ENCODE results near the gene BRI3BP.

BRI3BP gene

DNA sequence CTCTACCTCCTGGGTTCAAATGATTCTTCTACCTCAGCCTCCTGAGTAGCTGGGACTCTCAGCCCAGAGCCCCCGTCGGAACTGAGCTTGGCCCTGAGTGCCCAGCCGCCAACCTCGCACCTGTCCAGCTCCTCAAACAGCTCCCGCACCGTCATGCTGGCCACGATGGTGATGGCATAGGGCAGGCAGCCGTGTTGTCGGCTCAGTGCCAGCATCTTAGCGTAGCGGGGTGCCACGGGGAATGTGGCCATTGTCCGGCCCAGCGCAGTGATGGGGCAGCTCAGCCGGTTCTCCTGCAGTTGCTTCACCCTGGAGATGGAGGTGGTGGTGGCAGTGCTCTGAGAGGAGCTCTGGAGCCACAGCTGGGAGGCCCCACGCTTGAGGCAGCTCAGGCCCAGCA, 36.9 kb upstream of the BRI3BP start:
- Histone ChIP-seq H3K27me3 (ENCODE audit: control insufficient read depth, insufficient read depth, low read length) (no peaks in the 10 kb centered on the region), H3K36me3 (ENCODE audit: control insufficient read depth, insufficient read depth, low read length) (peaks cover 85% of the 10 kb centered on the region), H3K4me1 (ENCODE audit: control insufficient read depth, insufficient read depth, low read length) (no peaks in the 10 kb centered on the region), H3K4me3 (ENCODE audit: low read depth, low read length) (no peak overlapping the region), H3K9ac (ENCODE audit: low read depth, low read length) (no peak overlapping the region), H3K9me3 (ENCODE audit: control insufficient read depth, insufficient read depth, low read length) (no peaks in the 10 kb centered on the region), H3K27ac (ENCODE audit: low read depth, low read length) (no peak overlapping the region)

DNA sequence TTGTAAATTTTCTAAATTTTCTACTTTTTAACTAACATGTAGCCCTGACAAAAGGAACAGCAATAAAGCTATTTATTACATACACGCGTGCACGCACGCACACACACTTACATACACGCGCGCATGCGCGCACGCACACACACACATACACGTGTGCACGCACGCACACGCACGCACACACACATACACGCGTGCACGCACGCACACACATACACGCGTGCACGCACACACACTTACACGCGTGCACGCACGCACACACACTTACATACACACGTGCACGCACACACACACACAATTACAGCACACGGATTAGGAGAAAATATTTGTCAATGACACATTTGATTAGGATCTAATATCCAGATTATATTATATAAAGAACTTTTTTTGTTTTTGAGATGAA, 32.4 kb upstream of the BRI3BP start:
- Histone ChIP-seq H3K4me1 (ENCODE audit: control insufficient read depth, insufficient read depth, low read length) (no peaks in the 10 kb centered on the region), H3K9ac (ENCODE audit: low read depth, low read length) (no peak overlapping the region), H3K27ac (ENCODE audit: low read depth, low read length) (no peak overlapping the region), H3K36me3 (ENCODE audit: control insufficient read depth, insufficient read depth, low read length) (peaks cover 83% of the 10 kb centered on the region), H3K27me3 (ENCODE audit: control insufficient read depth, insufficient read depth, low read length) (no peaks in the 10 kb centered on the region), H3K4me3 (ENCODE audit: low read depth, low read length) (no peak overlapping the region), H3K9me3 (ENCODE audit: control insufficient read depth, insufficient read depth, low read length) (no peaks in the 10 kb centered on the region)

DNA sequence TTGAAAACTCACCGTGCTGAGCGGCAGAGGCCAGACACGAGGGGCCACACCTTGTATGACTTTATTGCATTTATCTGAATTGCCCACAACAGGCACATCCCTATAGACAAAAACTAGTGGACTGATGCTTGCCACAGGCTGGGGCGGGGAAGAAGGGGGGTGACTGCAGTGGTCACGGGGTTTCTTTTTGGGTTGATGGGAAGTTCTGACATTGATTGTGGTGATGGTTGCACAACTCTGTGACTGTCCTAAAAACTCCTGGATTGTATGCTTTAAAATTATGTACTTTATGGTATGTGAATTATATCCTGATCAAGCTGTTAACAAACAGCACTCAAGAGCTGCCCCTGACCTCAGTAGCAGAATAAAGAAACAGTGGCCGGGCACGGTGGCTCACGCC, 30.2 kb upstream of the BRI3BP start:
- H3K9ac ChIP-seq (ENCODE audit: low read depth, low read length) = no peak overlapping the region
- H3K27ac ChIP-seq (ENCODE audit: low read depth, low read length) = no peak overlapping the region
- no peaks in the 10 kb centered on the region for H3K9me3 ChIP-seq (ENCODE audit: control insufficient read depth, insufficient read depth, low read length)
- no peaks in the 10 kb centered on the region for H3K27me3 ChIP-seq (ENCODE audit: control insufficient read depth, insufficient read depth, low read length)
- H3K4me3 ChIP-seq (ENCODE audit: low read depth, low read length) = no peak overlapping the region
- H3K4me1 ChIP-seq (ENCODE audit: control insufficient read depth, insufficient read depth, low read length) = no peaks in the 10 kb centered on the region
- peaks cover 83% of the 10 kb centered on the region for H3K36me3 ChIP-seq (ENCODE audit: control insufficient read depth, insufficient read depth, low read length)

DNA sequence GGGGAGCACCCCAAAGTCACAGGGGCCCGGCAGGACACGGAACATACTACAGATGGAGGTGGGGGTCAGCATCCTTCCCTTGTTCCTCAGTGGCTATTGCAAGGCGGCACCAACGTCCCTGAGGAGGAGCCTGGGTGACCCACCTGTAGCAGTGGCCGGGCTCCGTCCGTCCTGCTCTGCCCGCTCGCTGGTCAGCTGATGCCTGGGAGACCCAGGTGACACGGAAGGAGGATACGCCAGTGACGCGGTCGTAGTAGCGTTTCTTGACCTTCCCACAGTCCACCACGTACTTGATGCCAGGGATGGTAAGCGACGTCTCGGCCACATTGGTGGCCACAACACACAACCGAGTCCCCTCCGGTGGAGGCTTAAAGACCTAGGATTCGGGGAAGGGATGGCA, 29.2 kb upstream of the BRI3BP start:
- Histone ChIP-seq H3K9me3 (ENCODE audit: control insufficient read depth, insufficient read depth, low read length) (no peaks in the 10 kb centered on the region), H3K4me3 (ENCODE audit: low read depth, low read length) (no peak overlapping the region), H3K36me3 (ENCODE audit: control insufficient read depth, insufficient read depth, low read length) (peaks cover 90% of the 10 kb centered on the region), H3K27ac (ENCODE audit: low read depth, low read length) (no peak overlapping the region), H3K27me3 (ENCODE audit: control insufficient read depth, insufficient read depth, low read length) (no peaks in the 10 kb centered on the region), H3K4me1 (ENCODE audit: control insufficient read depth, insufficient read depth, low read length) (no peaks in the 10 kb centered on the region), H3K9ac (ENCODE audit: low read depth, low read length) (no peak overlapping the region)

DNA sequence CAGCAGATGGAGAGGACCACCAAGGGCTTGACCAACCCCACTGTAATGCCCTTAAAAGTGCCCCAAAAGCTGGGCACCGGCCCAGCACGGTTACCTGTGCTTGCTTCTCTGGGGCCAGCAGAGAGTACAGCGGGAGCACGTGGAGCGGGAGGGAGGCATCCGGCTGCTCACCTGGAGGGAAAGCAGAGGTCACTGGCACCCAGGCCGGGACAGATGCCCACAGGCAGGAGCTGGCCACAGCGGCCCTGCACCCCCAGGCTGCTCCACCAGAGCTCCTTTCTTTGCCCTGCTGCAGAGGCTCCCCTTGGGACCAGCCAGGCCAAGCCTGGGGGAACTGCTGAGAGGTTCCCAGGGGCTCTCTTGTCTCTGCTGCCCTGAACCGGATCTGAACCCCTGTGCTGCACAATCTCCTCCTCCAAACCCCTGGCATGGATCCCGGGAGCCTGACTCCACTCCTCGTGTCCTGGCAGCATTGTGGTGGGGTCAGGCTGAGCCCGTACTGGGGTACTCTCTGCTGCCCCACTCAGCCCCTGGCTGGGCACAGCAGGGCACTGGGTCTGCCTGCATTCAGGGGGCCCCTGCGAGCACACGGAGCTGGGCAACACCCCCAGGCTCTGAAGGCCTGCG, 28.5 kb upstream of the BRI3BP start:
- no peaks in the 10 kb centered on the region for H3K9me3 ChIP-seq (ENCODE audit: control insufficient read depth, insufficient read depth, low read length)
- no peaks in the 10 kb centered on the region for H3K4me1 ChIP-seq (ENCODE audit: control insufficient read depth, insufficient read depth, low read length)
- no peaks in the 10 kb centered on the region for H3K27me3 ChIP-seq (ENCODE audit: control insufficient read depth, insufficient read depth, low read length)
- H3K9ac ChIP-seq (ENCODE audit: low read depth, low read length) = no peak overlapping the region
- H3K4me3 ChIP-seq (ENCODE audit: low read depth, low read length) = no peak overlapping the region
- peaks cover 89% of the 10 kb centered on the region for H3K36me3 ChIP-seq (ENCODE audit: control insufficient read depth, insufficient read depth, low read length)
- no peak overlapping the region for H3K27ac ChIP-seq (ENCODE audit: low read depth, low read length)

DNA sequence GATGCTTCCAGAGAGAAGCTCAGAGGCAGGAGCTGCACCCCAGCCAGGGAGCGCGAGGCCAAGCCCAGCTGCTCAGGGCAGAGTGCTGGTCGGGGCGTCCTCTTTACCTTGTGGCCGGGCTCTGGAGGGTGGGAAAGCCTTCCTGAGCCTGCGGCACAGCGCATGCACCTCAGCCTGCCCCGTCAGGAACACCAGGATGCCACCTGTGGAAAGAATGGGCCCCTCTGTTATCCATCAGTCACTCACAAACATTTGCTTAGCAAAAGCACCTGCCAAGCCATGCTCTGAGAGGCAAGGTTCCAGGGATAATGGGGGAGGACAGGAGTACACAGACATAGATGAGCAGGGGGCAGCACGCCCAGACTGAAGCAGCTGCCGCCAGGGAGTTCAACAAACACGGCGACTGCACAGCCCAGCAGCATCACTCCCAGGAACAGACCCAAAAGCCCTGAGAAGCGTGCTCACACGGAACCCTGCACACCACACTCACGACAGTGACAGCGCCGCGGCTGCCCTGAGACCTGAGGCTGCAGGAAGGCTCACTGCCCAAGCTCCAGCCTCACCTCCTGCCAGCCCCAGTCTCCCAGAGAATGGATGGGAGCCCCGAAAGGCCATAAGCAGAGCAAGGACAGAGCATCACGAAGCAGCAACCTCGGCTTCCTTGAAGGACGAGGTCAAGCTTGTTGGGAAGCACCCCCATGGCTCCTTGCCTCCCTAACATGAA, 26.3 kb upstream of the BRI3BP start:
- Histone ChIP-seq H3K27me3 (ENCODE audit: control insufficient read depth, insufficient read depth, low read length) (no peaks in the 10 kb centered on the region), H3K27ac (ENCODE audit: low read depth, low read length) (no peak overlapping the region), H3K4me1 (ENCODE audit: control insufficient read depth, insufficient read depth, low read length) (no peaks in the 10 kb centered on the region), H3K36me3 (ENCODE audit: control insufficient read depth, insufficient read depth, low read length) (peaks cover 92% of the 10 kb centered on the region), H3K9me3 (ENCODE audit: control insufficient read depth, insufficient read depth, low read length) (no peaks in the 10 kb centered on the region), H3K9ac (ENCODE audit: low read depth, low read length) (no peak overlapping the region), H3K4me3 (ENCODE audit: low read depth, low read length) (no peak overlapping the region)

DNA sequence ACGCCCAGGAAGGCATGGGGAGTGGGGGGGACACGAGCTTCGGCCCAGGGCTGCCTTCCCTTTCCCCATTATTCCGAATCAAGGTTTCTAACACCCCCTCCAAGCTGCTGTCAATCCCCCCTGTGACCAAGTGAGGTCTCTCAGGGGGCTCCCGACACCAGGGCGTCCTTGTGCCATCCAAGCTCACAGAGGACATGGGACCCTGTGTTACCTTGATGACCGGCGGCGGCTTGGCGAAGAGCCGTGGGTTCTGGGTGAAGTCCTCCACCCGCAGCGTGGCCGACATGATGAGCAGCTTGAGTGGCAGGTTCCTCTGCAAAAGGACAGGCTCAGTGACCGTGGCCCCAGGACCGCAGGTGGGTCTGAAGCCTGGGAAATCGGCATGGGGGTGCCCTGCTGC, 24.8 kb upstream of the BRI3BP start:
- Histone ChIP-seq H3K27me3 (ENCODE audit: control insufficient read depth, insufficient read depth, low read length) (no peaks in the 10 kb centered on the region), H3K4me3 (ENCODE audit: low read depth, low read length) (no peak overlapping the region), H3K27ac (ENCODE audit: low read depth, low read length) (no peak overlapping the region), H3K9me3 (ENCODE audit: control insufficient read depth, insufficient read depth, low read length) (no peaks in the 10 kb centered on the region), H3K9ac (ENCODE audit: low read depth, low read length) (no peak overlapping the region), H3K4me1 (ENCODE audit: control insufficient read depth, insufficient read depth, low read length) (no peaks in the 10 kb centered on the region), H3K36me3 (ENCODE audit: control insufficient read depth, insufficient read depth, low read length) (peaks cover 92% of the 10 kb centered on the region)

DNA sequence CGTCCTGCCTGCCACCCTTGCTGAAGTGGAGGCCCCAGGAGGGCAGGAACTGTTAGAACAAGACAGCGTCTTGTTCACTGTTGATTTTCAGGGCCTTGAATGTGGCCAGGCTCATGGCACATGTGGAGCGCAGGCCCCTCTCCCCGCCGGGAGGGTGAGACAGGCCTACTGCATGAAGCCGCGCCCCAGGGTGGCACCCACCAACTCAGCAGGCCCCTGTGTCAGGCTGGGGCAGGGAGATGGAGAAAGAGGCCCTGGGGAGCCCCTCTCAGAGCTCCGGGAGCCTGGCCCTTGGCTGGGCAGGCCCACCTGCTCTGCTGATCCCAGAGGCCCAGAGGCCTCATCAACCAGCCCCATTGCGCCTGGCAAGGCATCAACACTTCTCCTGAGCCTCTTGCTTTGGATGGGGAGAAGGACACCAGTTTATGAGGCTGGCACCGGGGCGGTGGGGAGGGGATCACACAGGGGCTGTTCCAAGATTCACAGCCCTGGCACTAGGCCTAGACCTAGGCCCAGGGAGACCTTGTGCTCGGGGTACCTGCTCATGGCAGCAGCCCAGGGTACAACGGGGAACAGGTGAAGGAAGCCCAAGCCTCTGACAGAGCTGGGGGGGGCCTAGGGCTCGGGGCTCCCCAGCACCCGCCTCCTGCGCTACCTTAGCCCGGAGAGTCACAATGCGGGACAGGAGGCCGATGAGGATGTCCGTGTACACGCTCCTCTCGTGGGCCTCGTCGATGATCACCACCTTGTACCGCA, 22.6 kb upstream of the BRI3BP start:
- Histone ChIP-seq H3K9me3 (ENCODE audit: control insufficient read depth, insufficient read depth, low read length) (no peaks in the 10 kb centered on the region), H3K4me1 (ENCODE audit: control insufficient read depth, insufficient read depth, low read length) (no peaks in the 10 kb centered on the region), H3K27ac (ENCODE audit: low read depth, low read length) (no peak overlapping the region), H3K4me3 (ENCODE audit: low read depth, low read length) (no peak overlapping the region), H3K27me3 (ENCODE audit: control insufficient read depth, insufficient read depth, low read length) (no peaks in the 10 kb centered on the region), H3K9ac (ENCODE audit: low read depth, low read length) (no peak overlapping the region), H3K36me3 (ENCODE audit: control insufficient read depth, insufficient read depth, low read length) (peaks cover 91% of the 10 kb centered on the region)

DNA sequence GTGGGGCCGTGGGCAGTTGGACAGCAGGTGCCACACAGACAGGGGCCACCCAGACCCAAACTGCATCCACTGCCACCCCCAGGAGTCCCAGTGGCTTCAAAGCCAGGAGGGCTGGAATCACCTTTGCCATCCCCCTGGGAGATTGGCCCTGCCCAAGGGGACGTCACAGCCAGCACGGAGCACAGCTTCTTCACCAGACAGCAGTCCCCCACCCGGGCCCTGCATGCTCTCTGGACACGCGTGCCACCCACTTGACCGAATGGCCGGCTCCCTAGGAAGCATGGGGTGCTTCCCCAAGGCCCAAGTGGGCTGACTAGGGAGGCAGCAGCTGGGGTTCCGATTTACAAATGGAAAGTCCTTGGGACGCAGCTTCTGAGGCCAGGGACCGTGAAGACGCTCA, 21.8 kb upstream of the BRI3BP start:
- Histone ChIP-seq H3K36me3 (ENCODE audit: control insufficient read depth, insufficient read depth, low read length) (peaks cover 89% of the 10 kb centered on the region), H3K27me3 (ENCODE audit: control insufficient read depth, insufficient read depth, low read length) (no peaks in the 10 kb centered on the region), H3K9me3 (ENCODE audit: control insufficient read depth, insufficient read depth, low read length) (no peaks in the 10 kb centered on the region), H3K4me1 (ENCODE audit: control insufficient read depth, insufficient read depth, low read length) (no peaks in the 10 kb centered on the region), H3K27ac (ENCODE audit: low read depth, low read length) (no peak overlapping the region), H3K9ac (ENCODE audit: low read depth, low read length) (no peak overlapping the region), H3K4me3 (ENCODE audit: low read depth, low read length) (no peak overlapping the region)

DNA sequence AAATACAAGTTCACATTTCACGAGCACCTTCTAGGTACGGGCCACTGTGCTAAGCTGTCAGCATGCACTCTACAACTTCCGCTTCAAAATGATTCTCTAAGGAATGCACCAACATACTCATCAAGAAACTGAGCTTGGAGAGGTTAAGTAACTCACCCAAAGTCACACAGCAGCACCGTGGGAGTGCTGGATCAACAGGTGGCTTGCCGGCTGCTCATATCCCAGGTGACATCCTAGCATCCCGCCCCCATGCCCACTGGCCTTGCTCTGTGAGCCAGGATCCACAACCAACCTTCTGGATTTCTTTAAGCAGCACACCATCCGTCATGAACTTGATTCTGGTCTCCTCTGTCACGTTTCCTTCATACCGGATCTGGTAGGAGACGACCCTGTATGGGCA, 21.2 kb upstream of the BRI3BP start:
- Histone ChIP-seq H3K36me3 (ENCODE audit: control insufficient read depth, insufficient read depth, low read length) (peaks cover 88% of the 10 kb centered on the region), H3K27ac (ENCODE audit: low read depth, low read length) (no peak overlapping the region), H3K9me3 (ENCODE audit: control insufficient read depth, insufficient read depth, low read length) (no peaks in the 10 kb centered on the region), H3K4me3 (ENCODE audit: low read depth, low read length) (no peak overlapping the region), H3K4me1 (ENCODE audit: control insufficient read depth, insufficient read depth, low read length) (no peaks in the 10 kb centered on the region), H3K27me3 (ENCODE audit: control insufficient read depth, insufficient read depth, low read length) (no peaks in the 10 kb centered on the region), H3K9ac (ENCODE audit: low read depth, low read length) (no peak overlapping the region)

DNA sequence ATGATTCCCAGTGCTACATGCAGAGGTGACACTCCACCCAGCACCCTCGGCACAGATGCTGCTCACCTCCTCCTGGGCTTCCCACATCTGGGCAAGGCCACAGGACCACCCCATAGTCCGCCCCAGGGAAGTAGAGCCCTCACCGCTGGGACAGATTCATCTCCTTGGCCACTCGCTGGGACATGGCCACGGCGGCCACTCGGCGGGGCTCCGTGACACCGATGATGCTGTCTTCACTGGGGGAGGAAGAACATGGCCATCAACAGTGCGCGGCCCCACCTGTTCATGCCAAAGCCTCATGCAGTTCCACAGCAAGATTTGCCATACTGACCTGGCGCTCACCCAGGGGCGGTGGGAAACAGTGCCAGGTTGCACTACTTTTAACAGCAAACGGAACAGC, 18.2 kb upstream of the BRI3BP start:
- Histone ChIP-seq H3K27ac (ENCODE audit: low read depth, low read length) (no peak overlapping the region), H3K4me1 (ENCODE audit: control insufficient read depth, insufficient read depth, low read length) (no peaks in the 10 kb centered on the region), H3K4me3 (ENCODE audit: low read depth, low read length) (no peak overlapping the region), H3K36me3 (ENCODE audit: control insufficient read depth, insufficient read depth, low read length) (peaks cover 83% of the 10 kb centered on the region), H3K27me3 (ENCODE audit: control insufficient read depth, insufficient read depth, low read length) (no peaks in the 10 kb centered on the region), H3K9me3 (ENCODE audit: control insufficient read depth, insufficient read depth, low read length) (no peaks in the 10 kb centered on the region), H3K9ac (ENCODE audit: low read depth, low read length) (no peak overlapping the region)
